Central memory CD8-positive, alpha-beta T cell (primary cell): ENCODE measurements around the gene TNKS1BP1.

Experiments
- ATAC-seq: fragments of 150-1000 bp; cut with Tn5 transposase; replicated peaks from 2 replicates; pipeline ENCODE4 v1.10.0; 2022; ENCODE audit warnings: mild to moderate bottlenecking, moderate FRiP score, moderate number of reproducible peaks; ENCODE audit not compliant: poor library complexity, severe bottlenecking; ENCODE audit errors: extremely low read depth
- DNase-seq, 2 donors: peaks; one replicate each; pipeline ENCODE4 v3.0.0; 2021; ENCODE audit warnings: low spot score in 2 of 2
- H3K27ac Mint-ChIP-seq: one replicate; pipeline ENCODE4 v1.8.0; 2022; ENCODE audit warnings: low read depth, mild to moderate bottlenecking, moderate library complexity, mixed read lengths
- H3K27me3 Mint-ChIP-seq: one replicate; pipeline ENCODE4 v1.8.0; 2022; ENCODE audit warnings: mixed read lengths
- H3K36me3 Mint-ChIP-seq: one replicate; pipeline ENCODE4 v1.8.0; 2022; ENCODE audit warnings: mild to moderate bottlenecking, moderate library complexity, mixed read lengths; ENCODE audit not compliant: insufficient read depth
- H3K4me1 Mint-ChIP-seq: one replicate; pipeline ENCODE4 v1.8.0; 2022; ENCODE audit warnings: mixed read lengths
- H3K4me3 Mint-ChIP-seq: one replicate; pipeline ENCODE4 v1.8.0; 2022; ENCODE audit warnings: mild to moderate bottlenecking, moderate library complexity, mixed read lengths
- H3K9me3 Mint-ChIP-seq: one replicate; pipeline ENCODE4 v1.8.0; 2022; ENCODE audit warnings: mixed read lengths

TNKS1BP1 gene

DNA sequence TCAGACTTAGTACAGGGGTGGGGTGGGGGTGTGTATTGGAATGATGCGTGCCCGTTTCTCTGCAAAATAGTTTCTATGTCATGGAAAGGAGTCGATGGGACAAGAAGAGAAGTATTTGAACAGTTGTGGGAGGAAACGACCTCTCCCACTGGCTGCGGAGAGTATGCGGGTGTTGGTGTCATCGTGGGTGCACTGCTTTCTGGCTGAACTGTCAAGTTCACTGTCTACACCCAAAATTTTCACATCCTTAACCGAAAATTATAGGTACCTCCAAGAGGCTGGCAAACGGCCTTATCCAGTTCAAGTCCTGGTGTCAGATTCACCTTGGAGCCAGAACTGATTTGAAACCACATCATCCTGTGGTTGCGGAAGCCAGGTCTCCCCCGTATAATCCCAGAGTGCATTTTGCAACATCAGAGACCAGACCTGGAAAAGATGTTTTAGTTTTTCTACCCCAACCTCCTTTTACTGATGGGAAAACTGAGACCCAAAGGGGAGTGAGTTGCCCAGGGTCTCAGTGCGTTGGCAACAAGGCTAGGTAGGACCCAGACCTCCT lies 11.4 kb upstream of the TNKS1BP1 start:
- Mint-ChIP-seq H3K27me3 (no peaks in the 10 kb centered on the region), H3K36me3 (peaks cover 22% of the 10 kb centered on the region), H3K4me1 (peaks cover 26% of the 10 kb centered on the region), H3K27ac (peak overlapping the region; percentile 97), H3K9me3 (no peaks in the 10 kb centered on the region), H3K4me3 (peak overlapping the region; percentile 84)
- DNase-seq = no peak
- ATAC-seq = peak; percentile 33

DNA sequence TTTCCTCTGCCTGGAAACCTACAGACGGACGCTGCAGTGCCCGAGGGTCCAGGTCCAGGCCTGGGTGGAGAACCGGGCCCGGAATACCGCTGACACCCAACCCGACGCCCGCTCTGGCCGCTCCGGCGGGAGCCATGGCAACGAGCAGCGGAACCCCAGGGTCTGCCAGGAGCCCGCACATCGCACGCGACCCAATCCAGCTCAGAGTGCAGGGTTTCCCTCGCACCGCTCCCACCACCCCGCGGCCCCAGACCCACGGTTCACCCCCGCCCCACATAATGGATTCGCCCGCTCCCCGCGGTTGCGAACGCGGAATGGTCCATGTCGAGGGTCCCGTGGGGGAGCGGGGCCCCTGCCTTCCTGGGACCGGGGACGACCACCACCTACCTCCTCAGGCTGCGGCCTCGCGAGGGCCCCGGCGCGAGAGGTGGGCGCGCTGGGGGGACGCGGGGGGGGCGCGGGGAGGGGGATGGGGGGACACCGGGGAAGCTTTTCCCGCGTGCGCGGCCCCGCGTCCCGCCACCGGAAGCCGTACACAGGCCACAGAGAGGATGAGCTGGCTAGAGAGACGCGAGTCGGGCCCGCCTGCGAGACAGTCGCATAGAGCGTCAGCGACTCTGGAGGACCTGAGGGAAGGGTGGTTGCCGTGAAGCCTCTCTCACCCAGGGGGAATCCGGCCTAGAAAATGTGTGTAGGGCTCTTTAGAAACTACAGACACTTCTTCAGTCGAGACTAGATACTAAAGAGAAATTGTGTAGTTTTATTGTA lies 10.8 kb upstream of the TNKS1BP1 start, which contains the start of gene SSRP1:
TSS of gene SSRP1 (minus strand) at position 550 of the 768 bp plus-strand sequence. CDS start 771 bp downstream, outside the sequence.
- H3K9me3 Mint-ChIP-seq = no peaks in the 10 kb centered on the region
- no peaks in the 10 kb centered on the region for H3K27me3 Mint-ChIP-seq
- H3K36me3 Mint-ChIP-seq = peaks cover 27% of the 10 kb centered on the region
- DNase-seq = peak; percentile 69 to 79
- peak; percentile 99 for ATAC-seq
- H3K4me1 Mint-ChIP-seq = peaks cover 31% of the 10 kb centered on the region
- H3K27ac Mint-ChIP-seq = peak within 1 kb of the TSS; percentile 97
- H3K4me3 Mint-ChIP-seq = peak within 1 kb of the TSS; percentile 84

DNA sequence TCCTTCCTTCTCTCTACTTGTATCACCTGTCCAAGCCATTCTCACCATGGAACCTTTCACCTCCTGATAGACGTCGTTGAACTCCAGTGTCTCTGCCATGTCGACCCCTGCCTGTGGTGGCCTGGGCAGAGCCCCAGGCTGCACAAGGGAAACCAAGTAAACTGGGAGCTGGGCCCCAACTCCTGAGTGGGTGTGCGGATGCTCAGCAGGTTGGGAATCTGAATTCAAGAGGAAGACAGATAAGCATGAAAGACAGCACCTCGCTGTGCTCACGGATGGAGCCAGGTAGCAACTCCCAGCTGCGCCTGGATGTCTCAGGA lies 10.2 kb upstream of the TNKS1BP1 start:
- Mint-ChIP-seq H3K27ac (peak overlapping the region; percentile 97), H3K4me1 (peaks cover 31% of the 10 kb centered on the region)
- ATAC-seq = no peak

DNA sequence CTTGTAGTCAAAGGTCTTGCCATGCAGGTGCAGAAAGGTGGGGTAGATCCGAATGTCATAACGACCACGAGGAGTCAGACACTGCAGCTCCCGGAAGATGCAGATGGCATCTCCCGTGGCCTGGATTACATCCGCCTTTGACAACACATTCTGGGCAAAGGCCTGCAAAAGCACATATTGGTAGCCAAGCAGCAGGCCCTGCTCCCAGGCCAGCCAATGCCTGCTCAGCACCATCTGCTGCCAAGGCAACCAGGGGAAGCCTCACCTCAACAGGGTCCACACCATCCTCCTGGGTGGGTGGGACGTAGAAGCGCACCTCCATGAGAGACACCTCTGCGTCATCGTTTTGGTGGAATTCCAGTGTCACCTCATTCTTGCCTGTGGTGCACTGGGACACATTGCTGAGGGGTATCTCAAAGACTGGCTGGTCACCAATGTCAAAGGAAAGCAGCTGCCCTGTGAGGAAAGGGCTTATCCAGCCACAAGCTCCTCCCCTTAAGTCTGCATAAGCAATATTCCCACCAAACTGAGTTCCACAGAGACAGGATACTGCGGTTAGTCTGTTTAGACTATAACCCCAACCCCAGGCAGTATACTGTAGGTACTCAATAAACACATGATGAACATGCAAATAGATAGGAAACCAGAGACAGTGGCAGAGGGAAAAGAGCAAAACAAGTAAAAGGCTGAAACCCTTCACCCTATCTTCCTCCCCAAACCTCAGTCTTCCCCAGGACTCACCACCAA lies 8.1 kb upstream of the TNKS1BP1 start:
- Mint-ChIP-seq H3K4me3 (no peak overlapping the region), H3K27me3 (no peaks in the 10 kb centered on the region), H3K4me1 (peaks cover 35% of the 10 kb centered on the region), H3K27ac (no peak overlapping the region), H3K36me3 (peaks cover 46% of the 10 kb centered on the region), H3K9me3 (no peaks in the 10 kb centered on the region)
- ATAC-seq (no peak), DNase-seq (no peak)

More for the DNA sequence above, 10.2 kb upstream of the TNKS1BP1 start:
- Mint-ChIP-seq H3K27me3 (no peaks in the 10 kb centered on the region), H3K4me3 (peak overlapping the region; percentile 84), H3K9me3 (no peaks in the 10 kb centered on the region), H3K36me3 (peaks cover 33% of the 10 kb centered on the region)
- no peak for DNase-seq

DNA sequence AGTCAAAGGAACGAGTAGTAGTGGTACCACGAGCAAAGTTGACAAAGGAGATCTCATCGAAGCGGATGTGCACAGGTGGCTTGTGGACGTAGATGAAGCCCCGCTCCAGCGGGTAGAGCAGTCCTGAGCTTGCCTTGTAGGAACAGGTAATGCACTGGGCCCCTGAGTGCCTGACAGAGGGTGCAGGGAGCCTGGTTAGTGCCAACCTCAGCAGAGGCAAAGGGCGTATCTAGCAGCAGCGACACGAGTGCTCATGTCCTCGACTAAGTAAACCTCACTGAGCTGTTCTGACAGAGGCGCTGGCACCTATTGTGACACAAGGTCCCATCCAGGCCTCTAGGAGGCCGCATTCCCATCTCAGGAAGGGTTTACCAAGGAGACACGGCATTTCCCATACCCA lies 7.0 kb upstream of the TNKS1BP1 start:
- H3K4me1 Mint-ChIP-seq = peaks cover 38% of the 10 kb centered on the region
- no peak for DNase-seq
- H3K36me3 Mint-ChIP-seq = peaks cover 52% of the 10 kb centered on the region
- H3K27me3 Mint-ChIP-seq = no peaks in the 10 kb centered on the region
- H3K27ac Mint-ChIP-seq = no peak overlapping the region
- no peaks in the 10 kb centered on the region for H3K9me3 Mint-ChIP-seq
- no peak overlapping the region for H3K4me3 Mint-ChIP-seq
- ATAC-seq = no peak

GRCh38 chr11:57330029-57330428 lies 5.3 kb upstream of the TNKS1BP1 start:
- Mint-ChIP-seq H3K9me3 (no peaks in the 10 kb centered on the region), H3K27me3 (no peaks in the 10 kb centered on the region), H3K27ac (peak overlapping the region; percentile 50), H3K4me3 (no peak overlapping the region), H3K36me3 (peaks cover 54% of the 10 kb centered on the region), H3K4me1 (peaks cover 41% of the 10 kb centered on the region)
- DNase-seq = no peak
- ATAC-seq = no peak

DNA sequence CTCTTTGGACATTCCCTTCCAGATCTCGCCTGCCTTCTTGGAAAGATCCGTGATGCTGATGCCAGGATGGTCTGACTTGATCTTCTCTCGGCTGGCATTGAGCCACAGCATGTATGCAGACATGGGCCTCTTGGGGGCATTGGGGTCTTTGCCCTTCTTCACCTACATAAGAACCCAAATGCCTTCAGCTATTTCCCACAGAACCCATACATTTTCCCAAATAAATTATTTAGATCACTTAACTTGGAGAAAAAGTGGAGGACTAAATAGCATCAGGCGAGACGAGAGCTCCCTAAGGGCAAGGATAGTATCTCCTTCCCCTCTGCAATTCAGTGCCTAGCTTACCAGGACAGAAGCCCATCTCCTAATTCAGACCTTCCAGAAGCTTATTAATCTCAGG lies 3.0 kb upstream of the TNKS1BP1 start:
- peak overlapping the region; percentile 15 for H3K4me3 Mint-ChIP-seq
- peaks cover 42% of the 10 kb centered on the region for H3K4me1 Mint-ChIP-seq
- DNase-seq (no peak), ATAC-seq (no peak)
- H3K36me3 Mint-ChIP-seq = peaks cover 56% of the 10 kb centered on the region
- no peaks in the 10 kb centered on the region for H3K9me3 Mint-ChIP-seq
- H3K27me3 Mint-ChIP-seq = no peaks in the 10 kb centered on the region
- peak overlapping the region; percentile 93 for H3K27ac Mint-ChIP-seq

GRCh38 chr11:57325735-57326048 lies 940 bp upstream of the TNKS1BP1 start:
- H3K4me1 Mint-ChIP-seq = peaks cover 44% of the 10 kb centered on the region
- DNase-seq (no peak), ATAC-seq (no peak)
- H3K27ac Mint-ChIP-seq = peak overlapping the region; percentile 93
- H3K36me3 Mint-ChIP-seq = peaks cover 45% of the 10 kb centered on the region
- peak overlapping the region; percentile 84 for H3K4me3 Mint-ChIP-seq
- H3K9me3 Mint-ChIP-seq = no peaks in the 10 kb centered on the region
- H3K27me3 Mint-ChIP-seq = no peaks in the 10 kb centered on the region

- Mint-ChIP-seq H3K4me1 (peaks cover 44% of the 10 kb centered on the region), H3K9me3 (no peaks in the 10 kb centered on the region), H3K27ac (peak overlapping the region; percentile 93), H3K4me3 (peak overlapping the region; percentile 84), H3K27me3 (no peaks in the 10 kb centered on the region), H3K36me3 (peaks cover 34% of the 10 kb centered on the region)
- ATAC-seq (peak; percentile 19), DNase-seq (peak in 1 of 2 donors; percentile 21)
Observed at GRCh38 chr11:57324154-57324885, 432 bp downstream of the TNKS1BP1 start.

DNA sequence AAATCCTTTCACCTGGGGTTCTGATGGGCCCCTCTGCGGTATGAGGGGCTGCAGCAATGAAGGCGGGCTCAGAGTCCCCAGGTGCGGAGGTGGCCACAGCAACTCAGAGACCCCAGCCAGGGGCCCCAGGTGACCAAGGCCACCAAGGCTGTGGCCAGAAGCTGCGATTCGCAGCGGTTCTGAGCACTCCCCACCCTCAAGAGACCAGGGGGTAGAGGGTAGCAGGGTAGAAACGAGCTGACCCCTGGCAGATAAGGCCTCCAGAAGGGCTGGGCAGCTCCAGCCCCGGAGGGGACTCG lies 948 bp downstream of the TNKS1BP1 start:
- Mint-ChIP-seq H3K27ac (peak overlapping the region; percentile 93), H3K4me3 (peak overlapping the region; percentile 84), H3K27me3 (no peaks in the 10 kb centered on the region), H3K4me1 (peaks cover 44% of the 10 kb centered on the region), H3K9me3 (no peaks in the 10 kb centered on the region), H3K36me3 (peaks cover 34% of the 10 kb centered on the region)
- ATAC-seq (no peak), DNase-seq (no peak)

- H3K27ac Mint-ChIP-seq = no peak overlapping the region
- no peaks in the 10 kb centered on the region for H3K9me3 Mint-ChIP-seq
- peaks cover 29% of the 10 kb centered on the region for H3K36me3 Mint-ChIP-seq
- ATAC-seq (no peak), DNase-seq (no peak)
- peak overlapping the region; percentile 84 for H3K4me3 Mint-ChIP-seq
- no peaks in the 10 kb centered on the region for H3K27me3 Mint-ChIP-seq
- H3K4me1 Mint-ChIP-seq = peaks cover 42% of the 10 kb centered on the region
Observed at GRCh38 chr11:57323167-57323854, 1.4 kb downstream of the TNKS1BP1 start.
